ENCODE measurements around the gene PRKACG. TPM values are rescaled to one million over a fixed set of nuclear protein-coding genes. Genes with fewer than 3 reads are reported as not detected.

PRKACG gene
- total RNA-seq, 2 donors from 2014 or later, result not detected

DNA sequence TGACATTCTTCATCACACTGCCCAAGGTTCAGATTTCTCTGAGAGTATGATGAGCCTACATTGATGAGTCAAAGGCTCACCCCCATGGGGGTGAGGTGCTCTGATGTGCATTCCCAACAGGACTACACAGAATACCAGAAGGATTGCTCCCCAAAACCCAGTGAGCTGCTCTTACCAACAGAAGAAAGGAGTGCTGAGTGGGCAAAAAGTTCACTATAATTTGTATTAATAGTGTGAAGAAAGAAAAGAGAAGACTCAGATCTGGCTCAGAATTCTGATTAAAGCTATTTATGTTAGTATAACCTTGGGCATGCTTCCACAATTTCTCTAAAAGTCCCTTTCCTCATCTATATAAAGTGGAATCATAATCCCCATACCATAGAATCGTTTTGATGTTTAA lies 46.1 kb downstream of the PRKACG start:
- H3K4me1 Mint-ChIP-seq (ENCODE audit: low read depth in 2 of 2), result no peaks in the 10 kb centered on the region
- no peaks in the 10 kb centered on the region for H3K36me3 Mint-ChIP-seq
- no peaks in the 10 kb centered on the region for H3K27me3 Mint-ChIP-seq
- H3K9me3 Mint-ChIP-seq, result no peaks in the 10 kb centered on the region
- H3K4me3 Mint-ChIP-seq, result no peak overlapping the region
- DNase-seq (ENCODE audit: low spot score), result no peak
- no peak for ATAC-seq
- no peak overlapping the region for H3K27ac Mint-ChIP-seq

DNA sequence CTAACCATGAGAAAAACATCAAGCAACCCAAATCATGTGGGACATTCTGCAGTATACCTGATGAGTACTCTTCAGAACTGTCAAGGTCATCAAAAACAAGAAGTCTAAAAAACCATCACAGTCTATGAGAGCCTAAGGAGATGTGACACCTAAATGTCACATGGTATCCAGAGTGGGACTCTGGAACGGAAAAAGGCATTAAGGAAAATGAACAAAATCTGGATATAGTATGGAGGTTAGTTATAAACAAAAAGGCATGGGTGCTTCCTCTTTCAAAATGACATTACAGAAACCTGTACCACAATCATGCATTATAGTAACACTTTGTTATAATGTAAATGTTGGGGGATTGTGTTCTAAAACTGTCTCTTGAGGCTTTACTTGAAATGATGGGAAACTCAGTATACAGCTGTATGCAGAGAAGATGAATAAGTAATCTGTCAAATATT lies 47.4 kb downstream of the PRKACG start:
- Mint-ChIP-seq H3K36me3 (no peaks in the 10 kb centered on the region), H3K4me3 (no peak overlapping the region), H3K4me1 (ENCODE audit: low read depth in 2 of 2) (no peaks in the 10 kb centered on the region), H3K9me3 (no peaks in the 10 kb centered on the region), H3K27ac (no peak overlapping the region), H3K27me3 (peaks cover 0 to 4% of the 10 kb centered on the region in 2 donors)
- DNase-seq (ENCODE audit: low spot score) (no peak), ATAC-seq (no peak)

DNA sequence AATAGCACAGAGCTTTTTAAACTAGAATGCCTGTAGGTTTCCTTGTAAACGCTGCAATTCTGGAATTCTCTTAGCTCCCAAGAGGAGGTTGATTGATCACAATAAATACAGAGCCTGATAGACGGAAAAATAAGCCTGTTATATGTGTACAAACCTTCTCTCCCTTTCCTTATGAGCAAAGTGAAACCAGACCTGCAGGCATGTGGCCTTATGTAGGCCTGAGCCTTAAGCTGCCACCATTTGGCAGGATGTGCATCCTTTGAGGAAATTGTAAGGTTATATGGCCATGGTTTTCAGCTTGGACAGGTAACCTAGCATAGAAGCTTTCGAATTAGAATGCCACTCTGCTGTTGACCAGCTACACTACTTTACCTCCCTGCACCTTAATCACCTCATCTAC lies 49.1 kb downstream of the PRKACG start:
- no peaks in the 10 kb centered on the region for H3K9me3 Mint-ChIP-seq
- H3K36me3 Mint-ChIP-seq, result no peaks in the 10 kb centered on the region
- no peak overlapping the region for H3K27ac Mint-ChIP-seq
- ATAC-seq (no peak), DNase-seq (ENCODE audit: low spot score) (no peak)
- H3K4me3 Mint-ChIP-seq, result no peak overlapping the region
- no peaks in the 10 kb centered on the region for H3K4me1 Mint-ChIP-seq (ENCODE audit: low read depth in 2 of 2)
- H3K27me3 Mint-ChIP-seq, result peaks cover 8 to 14% of the 10 kb centered on the region in 2 donors

DNA sequence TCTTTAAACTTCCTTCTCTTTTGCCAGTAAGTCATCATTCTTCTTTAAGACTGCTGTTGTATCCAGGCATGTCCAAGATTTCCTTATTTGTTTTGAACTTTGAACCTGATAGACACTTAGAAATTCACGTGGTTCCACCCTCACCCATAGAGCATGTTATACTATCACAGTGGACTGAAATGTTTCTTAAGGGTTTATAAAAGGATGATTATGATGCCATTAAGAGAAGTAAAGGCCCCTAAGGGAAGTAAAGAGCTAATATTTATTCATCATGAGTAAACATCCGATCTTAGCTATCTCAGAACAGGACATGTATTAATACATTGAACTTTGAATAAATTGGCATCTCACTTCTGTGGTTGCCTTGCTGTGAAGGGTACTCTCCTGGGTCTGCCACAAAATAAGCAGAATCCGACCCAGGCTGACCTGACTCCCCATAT lies 49.8 kb downstream of the PRKACG start:
- peaks cover 8 to 15% of the 10 kb centered on the region in 2 donors for H3K27me3 Mint-ChIP-seq
- H3K9me3 Mint-ChIP-seq, result no peaks in the 10 kb centered on the region
- H3K36me3 Mint-ChIP-seq, result no peaks in the 10 kb centered on the region

DNA sequence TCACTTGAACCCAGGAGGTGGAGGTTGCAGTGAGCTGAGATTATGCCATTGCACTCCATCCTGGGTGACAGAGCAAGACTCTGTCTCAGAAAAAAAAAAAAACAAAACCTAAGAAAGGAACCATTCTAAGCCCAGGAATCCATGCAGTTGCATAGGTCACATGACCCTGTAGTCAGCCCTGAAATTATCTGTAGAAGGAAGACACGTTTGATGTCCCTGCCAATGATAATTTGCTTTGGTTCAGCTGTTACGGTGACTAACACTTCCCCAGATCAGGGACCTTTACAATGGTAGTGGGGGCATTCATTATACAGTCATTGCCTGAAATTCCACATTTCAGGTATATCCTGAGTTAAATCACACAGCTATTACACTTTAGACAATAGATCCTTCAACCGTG lies 50.5 kb downstream of the PRKACG start:
- Mint-ChIP-seq H3K4me1 (ENCODE audit: low read depth in 2 of 2) (no peaks in the 10 kb centered on the region), H3K27me3 (peaks cover 8 to 15% of the 10 kb centered on the region in 2 donors), H3K4me3 (no peak overlapping the region), H3K9me3 (no peaks in the 10 kb centered on the region), H3K27ac (no peak overlapping the region), H3K36me3 (no peaks in the 10 kb centered on the region)
- ATAC-seq, result no peak
- DNase-seq (ENCODE audit: low spot score), result no peak

More for the DNA sequence above, 49.8 kb downstream of the PRKACG start:
- no peak overlapping the region for H3K27ac Mint-ChIP-seq
- DNase-seq (ENCODE audit: low spot score), result no peak
- no peak overlapping the region for H3K4me3 Mint-ChIP-seq
- no peak for ATAC-seq
- no peaks in the 10 kb centered on the region for H3K4me1 Mint-ChIP-seq (ENCODE audit: low read depth in 2 of 2)

Other genes starting within 250 kb of the PRKACG start
- gene FXN, start 21.6 kb upstream of the PRKACG start, total RNA-seq, result 10 to 100 TPM; 17.4 to 22.8 TPM
- gene TJP2, start 160.2 kb upstream of the PRKACG start, total RNA-seq, result 10 to 100 TPM in 1 of 2 donors, 1 to 10 TPM in 1; 5.1 to 10.2 TPM